LHCN-M2 (cell line): ENCODE measurements around the gene BTBD19. TPM values are rescaled to one million over a fixed set of nuclear protein-coding genes. Genes with fewer than 3 reads are reported as not detected.
A peak's percentile ranks its signal among the peaks of the same experiment; 100 is the strongest.
"Not testable (repeated sequence)": the region's sequence is repeated elsewhere in the genome, so short reads cannot be mapped to it uniquely, and the experiment has no call there.

Experiments
- DNase-seq: peaks from one replicate; pipeline ENCODE4 v3.0.0-alpha.2; 2012; ENCODE audit warnings: low read depth
- total RNA-seq: library from RNA; depleted of rRNA; stranded (reverse); fragments of >200 nt; gene quantifications from 2 replicates; pipeline ENCODE4 v1.2.3, GENCODE V29; 2014

The BTBD19 gene
- total RNA-seq, 1 experiment from 2014 or later, result 8.2 TPM

- DNase-seq, result no peak
Measured at GRCh38 chr1:44828003-44828651, 19.8 kb downstream of the BTBD19 start.

GRCh38 chr1:44828841-44829440 is 20.6 kb downstream of the BTBD19 start:
- DNase-seq, result no peak

- DNase-seq, result no peak
Measured at GRCh38 chr1:44829506-44830384, 21.4 kb downstream of the BTBD19 start.

- no peak for DNase-seq
Measured at GRCh38 chr1:44830900-44831304, 22.6 kb downstream of the BTBD19 start.

GRCh38 chr1:44831516-44831915 is 23.2 kb downstream of the BTBD19 start:
- no peak for DNase-seq

GRCh38 chr1:44832056-44832705 is 23.9 kb downstream of the BTBD19 start:
- no peak for DNase-seq

GRCh38 chr1:44834328-44834727 is 26.0 kb downstream of the BTBD19 start:
- DNase-seq, result no peak

GRCh38 chr1:44835738-44836675 is 27.7 kb downstream of the BTBD19 start:
- peak; percentile 65 for DNase-seq

- DNase-seq, result not testable (repeated sequence)
Measured at GRCh38 chr1:44838294-44838693, 30.0 kb downstream of the BTBD19 start.

GRCh38 chr1:44839576-44839975 is 31.3 kb downstream of the BTBD19 start:
- DNase-seq, result no peak

GRCh38 chr1:44842486-44842861 is 34.2 kb downstream of the BTBD19 start:
- DNase-seq, result no peak

- peak; percentile 34 for DNase-seq
Measured at GRCh38 chr1:44842862-44843655, 34.7 kb downstream of the BTBD19 start, which contains the start of gene PTCH2. TSS of gene PTCH2 (minus strand) at chr1:44843253. CDS start at chr1:44842932, 321 bp downstream.

GRCh38 chr1:44846985-44847384 is 38.7 kb downstream of the BTBD19 start:
- no peak for DNase-seq

GRCh38 chr1:44847845-44848244 is 39.5 kb downstream of the BTBD19 start:
- DNase-seq, result no peak

- no peak for DNase-seq
Measured at GRCh38 chr1:44848456-44849181, 40.3 kb downstream of the BTBD19 start.

GRCh38 chr1:44849575-44850132 is 41.3 kb downstream of the BTBD19 start:
- no peak for DNase-seq

- DNase-seq, result no peak
Measured at GRCh38 chr1:44851308-44851707, 43.0 kb downstream of the BTBD19 start.

- DNase-seq, result no peak
Measured at GRCh38 chr1:44853201-44853600, 44.9 kb downstream of the BTBD19 start.

GRCh38 chr1:44854970-44855369 is 46.6 kb downstream of the BTBD19 start:
- DNase-seq, result no peak
